Measurements from ENCODE around the gene FBXL17. TPM values are rescaled to one million over a fixed set of nuclear protein-coding genes. Genes with fewer than 3 reads are reported as not detected.

FBXL17 gene
- total and polyA plus RNA-seq, 4 donors: 30.0 to 58.0 (median 40.3) TPM

GRCh38 chr5:107824821-107825220 lies 557.1 kb downstream of the FBXL17 start:
- Histone ChIP-seq H3K9me3 (ENCODE audit: control insufficient read depth, insufficient read depth, low read length) (no peaks in the 10 kb centered on the region), H3K36me3 (ENCODE audit: control insufficient read depth, insufficient read depth, low read length) (no peaks in the 10 kb centered on the region), H3K4me1 (ENCODE audit: control insufficient read depth, insufficient read depth, low read length) (no peaks in the 10 kb centered on the region), H3K27me3 (ENCODE audit: control insufficient read depth, insufficient read depth, low read length) (no peaks in the 10 kb centered on the region), H3K27ac (ENCODE audit: low read depth, low read length) (no peak overlapping the region), H3K4me3 (ENCODE audit: low read depth, low read length) (no peak overlapping the region)
- no peak for DNase-seq (ENCODE audit: low read depth in 4 of 6, low spot score in 6 of 6)
- no CpG with 5 or more reads among the region's 1 CpG for WGBS (ENCODE audit: insufficient coverage)

GRCh38 chr5:107821288-107821687 lies 560.6 kb downstream of the FBXL17 start:
- no peaks in the 10 kb centered on the region for H3K36me3 ChIP-seq (ENCODE audit: control insufficient read depth, insufficient read depth, low read length)
- no peak overlapping the region for H3K27ac ChIP-seq (ENCODE audit: low read depth, low read length)
- WGBS (ENCODE audit: insufficient coverage): 83% methylated on average over 2 of the region's 3 CpGs
- no peaks in the 10 kb centered on the region for H3K4me1 ChIP-seq (ENCODE audit: control insufficient read depth, insufficient read depth, low read length)
- no peaks in the 10 kb centered on the region for H3K27me3 ChIP-seq (ENCODE audit: control insufficient read depth, insufficient read depth, low read length)
- H3K4me3 ChIP-seq (ENCODE audit: low read depth, low read length): no peak overlapping the region
- H3K9me3 ChIP-seq (ENCODE audit: control insufficient read depth, insufficient read depth, low read length): no peaks in the 10 kb centered on the region
- DNase-seq (ENCODE audit: low read depth in 4 of 6, low spot score in 6 of 6): no peak

GRCh38 chr5:107820429-107820828 lies 561.5 kb downstream of the FBXL17 start:
- no peaks in the 10 kb centered on the region for H3K9me3 ChIP-seq (ENCODE audit: control insufficient read depth, insufficient read depth, low read length)
- H3K27ac ChIP-seq (ENCODE audit: low read depth, low read length): no peak overlapping the region
- H3K4me1 ChIP-seq (ENCODE audit: control insufficient read depth, insufficient read depth, low read length): no peaks in the 10 kb centered on the region
- 71% methylated on average over 1 of the region's 4 CpGs for WGBS (ENCODE audit: insufficient coverage)
- no peak for DNase-seq (ENCODE audit: low read depth in 4 of 6, low spot score in 6 of 6)
- H3K4me3 ChIP-seq (ENCODE audit: low read depth, low read length): no peak overlapping the region
- H3K27me3 ChIP-seq (ENCODE audit: control insufficient read depth, insufficient read depth, low read length): no peaks in the 10 kb centered on the region
- no peaks in the 10 kb centered on the region for H3K36me3 ChIP-seq (ENCODE audit: control insufficient read depth, insufficient read depth, low read length)

- H3K27me3 ChIP-seq (ENCODE audit: control insufficient read depth, insufficient read depth, low read length): no peaks in the 10 kb centered on the region
- no peak for DNase-seq (ENCODE audit: low read depth in 4 of 6, low spot score in 6 of 6)
- H3K4me3 ChIP-seq (ENCODE audit: low read depth, low read length): no peak overlapping the region
- no peaks in the 10 kb centered on the region for H3K36me3 ChIP-seq (ENCODE audit: control insufficient read depth, insufficient read depth, low read length)
- H3K4me1 ChIP-seq (ENCODE audit: control insufficient read depth, insufficient read depth, low read length): no peaks in the 10 kb centered on the region
- no peak overlapping the region for H3K27ac ChIP-seq (ENCODE audit: low read depth, low read length)
- no CpG with 5 or more reads among the region's 2 CpGs for WGBS (ENCODE audit: insufficient coverage)
- no peaks in the 10 kb centered on the region for H3K9me3 ChIP-seq (ENCODE audit: control insufficient read depth, insufficient read depth, low read length)
Observed at GRCh38 chr5:107817951-107818350, 563.9 kb downstream of the FBXL17 start.

- Histone ChIP-seq H3K27ac (ENCODE audit: low read depth, low read length) (no peak overlapping the region), H3K9me3 (ENCODE audit: control insufficient read depth, insufficient read depth, low read length) (no peaks in the 10 kb centered on the region), H3K4me1 (ENCODE audit: control insufficient read depth, insufficient read depth, low read length) (no peaks in the 10 kb centered on the region), H3K27me3 (ENCODE audit: control insufficient read depth, insufficient read depth, low read length) (no peaks in the 10 kb centered on the region), H3K4me3 (ENCODE audit: low read depth, low read length) (no peak overlapping the region), H3K36me3 (ENCODE audit: control insufficient read depth, insufficient read depth, low read length) (no peaks in the 10 kb centered on the region)
- WGBS (ENCODE audit: insufficient coverage): no CpG with 5 or more reads among the region's 3 CpGs
- DNase-seq (ENCODE audit: low read depth in 4 of 6, low spot score in 6 of 6): no peak
Observed at GRCh38 chr5:107817436-107817835, 564.5 kb downstream of the FBXL17 start.

GRCh38 chr5:107815109-107815508 lies 566.8 kb downstream of the FBXL17 start:
- 92% methylated on average over 10 of the region's 10 CpGs for WGBS (ENCODE audit: insufficient coverage)
- H3K27me3 ChIP-seq (ENCODE audit: control insufficient read depth, insufficient read depth, low read length): no peaks in the 10 kb centered on the region

GRCh38 chr5:107814183-107814827 lies 567.6 kb downstream of the FBXL17 start:
- DNase-seq (ENCODE audit: low read depth in 4 of 6, low spot score in 6 of 6): no peak
- Histone ChIP-seq H3K27ac (ENCODE audit: low read depth, low read length) (no peak overlapping the region), H3K9me3 (ENCODE audit: control insufficient read depth, insufficient read depth, low read length) (no peaks in the 10 kb centered on the region), H3K36me3 (ENCODE audit: control insufficient read depth, insufficient read depth, low read length) (no peaks in the 10 kb centered on the region), H3K4me3 (ENCODE audit: low read depth, low read length) (no peak overlapping the region), H3K4me1 (ENCODE audit: control insufficient read depth, insufficient read depth, low read length) (no peaks in the 10 kb centered on the region), H3K27me3 (ENCODE audit: control insufficient read depth, insufficient read depth, low read length) (no peaks in the 10 kb centered on the region)
- 95% methylated on average over 4 of the region's 7 CpGs for WGBS (ENCODE audit: insufficient coverage)

More at GRCh38 chr5:107815109-107815508, 566.8 kb downstream of the FBXL17 start:
- Histone ChIP-seq H3K4me1 (ENCODE audit: control insufficient read depth, insufficient read depth, low read length) (no peaks in the 10 kb centered on the region), H3K4me3 (ENCODE audit: low read depth, low read length) (no peak overlapping the region), H3K27ac (ENCODE audit: low read depth, low read length) (no peak overlapping the region), H3K36me3 (ENCODE audit: control insufficient read depth, insufficient read depth, low read length) (no peaks in the 10 kb centered on the region), H3K9me3 (ENCODE audit: control insufficient read depth, insufficient read depth, low read length) (no peaks in the 10 kb centered on the region)
- DNase-seq (ENCODE audit: low read depth in 4 of 6, low spot score in 6 of 6): no peak

GRCh38 chr5:107813559-107813958 lies 568.3 kb downstream of the FBXL17 start:
- 97% methylated on average over 3 of the region's 4 CpGs for WGBS (ENCODE audit: insufficient coverage)
- Histone ChIP-seq H3K36me3 (ENCODE audit: control insufficient read depth, insufficient read depth, low read length) (no peaks in the 10 kb centered on the region), H3K9me3 (ENCODE audit: control insufficient read depth, insufficient read depth, low read length) (no peaks in the 10 kb centered on the region), H3K27me3 (ENCODE audit: control insufficient read depth, insufficient read depth, low read length) (no peaks in the 10 kb centered on the region), H3K4me3 (ENCODE audit: low read depth, low read length) (no peak overlapping the region), H3K4me1 (ENCODE audit: control insufficient read depth, insufficient read depth, low read length) (peaks cover 5% of the 10 kb centered on the region), H3K27ac (ENCODE audit: low read depth, low read length) (no peak overlapping the region)
- DNase-seq (ENCODE audit: low read depth in 4 of 6, low spot score in 6 of 6): no peak

- Histone ChIP-seq H3K27ac (ENCODE audit: low read depth, low read length) (no peak overlapping the region), H3K4me1 (ENCODE audit: control insufficient read depth, insufficient read depth, low read length) (peaks cover 8% of the 10 kb centered on the region), H3K27me3 (ENCODE audit: control insufficient read depth, insufficient read depth, low read length) (no peaks in the 10 kb centered on the region), H3K4me3 (ENCODE audit: low read depth, low read length) (no peak overlapping the region), H3K36me3 (ENCODE audit: control insufficient read depth, insufficient read depth, low read length) (no peaks in the 10 kb centered on the region), H3K9me3 (ENCODE audit: control insufficient read depth, insufficient read depth, low read length) (no peaks in the 10 kb centered on the region)
- 71% methylated on average over 6 of the region's 8 CpGs for WGBS (ENCODE audit: insufficient coverage)
- no peak for DNase-seq (ENCODE audit: low read depth in 4 of 6, low spot score in 6 of 6)
Observed at GRCh38 chr5:107812570-107813141, 569.2 kb downstream of the FBXL17 start.
